ENCODE data around the gene HTATIP2.
A peak's percentile ranks its signal among the peaks of the same experiment; 100 is the strongest.

DNA sequence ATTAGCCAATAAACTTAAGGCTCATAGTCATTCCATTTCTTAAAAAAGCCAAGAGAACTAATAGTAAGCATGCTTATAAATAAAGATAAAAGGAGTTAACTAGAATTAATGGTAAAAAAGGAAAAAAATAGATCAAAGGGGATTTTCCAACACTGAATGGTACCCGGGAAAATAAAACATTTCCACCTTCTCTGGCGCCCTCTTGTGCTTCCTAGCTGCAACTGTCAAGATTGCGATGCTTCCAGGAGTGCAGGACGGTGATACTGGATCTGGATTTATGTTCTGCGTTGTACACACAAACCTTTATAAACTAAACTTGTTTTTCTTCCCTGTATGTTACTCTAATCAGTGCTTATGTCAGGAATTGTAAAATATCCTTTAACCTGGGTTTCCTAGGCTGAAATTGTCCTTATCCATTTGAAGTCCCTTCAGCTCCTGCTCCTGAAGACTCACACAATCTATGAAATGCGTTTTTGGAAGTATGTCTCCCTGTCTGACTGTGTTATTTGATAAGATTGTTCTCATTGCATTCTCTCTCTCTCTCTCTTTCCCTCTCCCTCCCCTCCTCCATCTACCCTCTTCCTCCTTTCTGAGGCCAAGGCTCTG is 9.6 kb upstream of the HTATIP2 start:
- TF ChIP-seq POLR2A (conservative IDR thresholded peaks at IDR 0.05): no peak
- no peak for TF ChIP-seq EP300 (IDR thresholded peaks at IDR 0.05; ENCODE audit: low read length)
- TF ChIP-seq, protein P1, sequence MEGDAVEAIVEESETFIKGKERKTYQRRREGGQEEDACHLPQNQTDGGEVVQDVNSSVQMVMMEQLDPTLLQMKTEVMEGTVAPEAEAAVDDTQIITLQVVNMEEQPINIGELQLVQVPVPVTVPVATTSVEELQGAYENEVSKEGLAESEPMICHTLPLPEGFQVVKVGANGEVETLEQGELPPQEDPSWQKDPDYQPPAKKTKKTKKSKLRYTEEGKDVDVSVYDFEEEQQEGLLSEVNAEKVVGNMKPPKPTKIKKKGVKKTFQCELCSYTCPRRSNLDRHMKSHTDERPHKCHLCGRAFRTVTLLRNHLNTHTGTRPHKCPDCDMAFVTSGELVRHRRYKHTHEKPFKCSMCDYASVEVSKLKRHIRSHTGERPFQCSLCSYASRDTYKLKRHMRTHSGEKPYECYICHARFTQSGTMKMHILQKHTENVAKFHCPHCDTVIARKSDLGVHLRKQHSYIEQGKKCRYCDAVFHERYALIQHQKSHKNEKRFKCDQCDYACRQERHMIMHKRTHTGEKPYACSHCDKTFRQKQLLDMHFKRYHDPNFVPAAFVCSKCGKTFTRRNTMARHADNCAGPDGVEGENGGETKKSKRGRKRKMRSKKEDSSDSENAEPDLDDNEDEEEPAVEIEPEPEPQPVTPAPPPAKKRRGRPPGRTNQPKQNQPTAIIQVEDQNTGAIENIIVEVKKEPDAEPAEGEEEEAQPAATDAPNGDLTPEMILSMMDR (IDR thresholded peaks at IDR 0.05 in 2 of 3, conservative IDR thresholded peaks at IDR 0.05 in 1 of 3; ENCODE audit: insufficient read depth in 2 of 3, low read depth in 1 of 3, low read length in 3 of 3): peak; percentile 80 to 82 (median 81)
- TF ChIP-seq YY1 (IDR thresholded peaks at IDR 0.05; ENCODE audit: borderline replicate concordance in 1 of 3, control insufficient read depth in 1 of 3, extremely low read depth in 1 of 3, insufficient read depth in 3 of 3, insufficient read length in 1 of 3, insufficient replicate concordance in 2 of 3, low read depth in 1 of 3, low read length in 2 of 3): no peak
- no peak for TF ChIP-seq HNRNPLL (IDR thresholded peaks at IDR 0.05; ENCODE audit: low read depth, low read length, poor library complexity, severe bottlenecking)
- TF ChIP-seq NR2C1 (IDR thresholded peaks at IDR 0.05): no peak
- TF ChIP-seq NR2C1 (tag; IDR thresholded peaks at IDR 0.05): no peak
- TF ChIP-seq MIER1 (IDR thresholded peaks at IDR 0.05; ENCODE audit: low read depth): no peak
- peak; percentile 51; the same call in 1 of the 2 replicates for TF ChIP-seq SMC3 (conservative IDR thresholded peaks at IDR 0.05; ENCODE audit: insufficient read depth, low read depth, low read length)
- TF ChIP-seq, protein P2, sequence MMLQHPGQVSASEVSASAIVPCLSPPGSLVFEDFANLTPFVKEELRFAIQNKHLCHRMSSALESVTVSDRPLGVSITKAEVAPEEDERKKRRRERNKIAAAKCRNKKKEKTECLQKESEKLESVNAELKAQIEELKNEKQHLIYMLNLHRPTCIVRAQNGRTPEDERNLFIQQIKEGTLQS (IDR thresholded peaks at IDR 0.05): no peak
- TF ChIP-seq, protein P2 (CRISPR knock-in tag; conservative IDR thresholded peaks at IDR 0.05): no peak
- no peak for TF ChIP-seq POLR2AphosphoS5 (IDR thresholded peaks at IDR 0.05; ENCODE audit: control insufficient read depth, insufficient read depth, low read depth, low read length)

All from K562 (cell line).